Left lung (tissue), 10 donors: ENCODE measurements around the gene SUPT3H. TPM values are rescaled to one million over a fixed set of nuclear protein-coding genes. Genes with fewer than 3 reads are reported as not detected.

Experiments used
- ATAC-seq: fragments of 200-7000 bp; cut with Tn5 transposase; one replicate; pipeline ENCODE4 v1.9.1; 2020; ENCODE audit warnings: moderate library complexity
- DNase-seq, 4 donors: peaks; one replicate each; pipeline ENCODE4 v3.0.0-alpha.2; 2013 to 2020
- H3K27ac ChIP-seq, 2 donors: fragments of 200-600 bp; sonication (generic) in 1 of 2; one replicate each; pipeline versions ENCODE4 v1.5.0 to v1.8.0; 2020 to 2021
- H3K27me3 ChIP-seq, 2 donors: fragments of 200-600 bp; sonication (generic) in 1 of 2; one replicate each; pipeline versions ENCODE4 v1.5.0 to v1.8.0; 2020 to 2021
- H3K36me3 ChIP-seq, 2 donors: fragments of 200-600 bp; sonication (generic) in 1 of 2; one replicate each; pipeline versions ENCODE4 v1.5.0 to v1.8.0; 2020 to 2021
- H3K4me1 ChIP-seq, 2 donors: fragments of 200-600 bp; one replicate each; pipeline ENCODE4 v1.8.0; 2021
- H3K4me3 ChIP-seq, 2 donors: fragments of 200-600 bp; sonication (generic) in 1 of 2; one replicate each; pipeline versions ENCODE4 v1.5.0 to v1.8.0; 2020 to 2021; ENCODE audit warnings: mild to moderate bottlenecking in 1 of 2
- H3K9me3 ChIP-seq, 2 donors: fragments of 200-600 bp; sonication (generic) in 1 of 2; one replicate each; pipeline versions ENCODE4 v1.5.0 to v1.8.0; 2020 to 2021
- CTCF ChIP-seq, 2 donors: fragments of 200-600 bp; sonication (generic) in 1 of 2; IDR thresholded peaks; one replicate each; pipeline versions ENCODE4 v1.5.0 to v1.8.0; 2021; ENCODE audit warnings: antibody characterized with exemption in 2 of 2
- intact Hi-C, 2 donors: fragments of 100-400 bp; cut with DNase I; formaldehyde crosslinking; loops; one replicate each; pipeline versions ENCODE4 v1.11.2 to v1.14.2; 2022
- polyA plus RNA-seq, 6 donors: library from polyadenylated mRNA; unstranded; fragments of 120-200 nt; gene quantifications; one replicate each; pipeline ENCODE4 v1.2.1, GENCODE V29; 2013; ENCODE audit not compliant: insufficient read length in 6 of 6
- total RNA-seq, 2 donors: library from RNA; stranded (reverse); fragmentation: NEBNext Ultra II Directional; extraction: Animal tissue kit (Norgen Biotek cat#: 25700); gene quantifications; one replicate each; pipeline ENCODE4 v1.2.1, GENCODE V29; 2021
- donor health status: DM: no; HTN: yes; CAD: no.
- donor health status: DM: no; HTN: no; CAD: no.

The SUPT3H gene
- total and polyA plus RNA-seq, 8 donors = 4.7 to 33.0 (median 26.2) TPM

DNA sequence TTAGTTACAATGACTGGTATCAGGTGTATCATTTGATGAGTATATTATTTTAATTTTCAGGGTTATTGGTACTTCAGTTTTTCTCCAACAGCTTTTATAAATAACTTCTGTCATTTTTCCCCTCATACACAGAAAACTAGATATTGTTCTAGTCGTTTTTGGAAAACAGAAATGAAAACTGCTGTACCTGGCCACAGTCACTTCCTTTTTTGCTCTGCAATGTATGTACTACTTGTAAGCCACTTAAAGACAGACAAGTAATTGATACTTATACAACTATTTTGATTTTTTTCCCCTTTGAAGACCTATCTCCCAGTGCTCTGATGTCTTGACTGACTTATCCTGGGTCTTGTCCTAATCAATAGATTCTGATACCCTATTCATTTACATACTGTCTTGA lies 268.2 kb downstream of the SUPT3H start:
- Histone ChIP-seq H3K4me3 (no peak overlapping the region), H3K36me3 (no peaks in the 10 kb centered on the region), H3K27ac (no peak overlapping the region), H3K27me3 (no peaks in the 10 kb centered on the region), H3K9me3 (no peaks in the 10 kb centered on the region), H3K4me1 (no peaks in the 10 kb centered on the region)
- no peak for TF ChIP-seq CTCF (IDR thresholded peaks at IDR 0.05)
- ATAC-seq (no peak), DNase-seq (no peak)
- intact Hi-C loops = no loop called here

DNA sequence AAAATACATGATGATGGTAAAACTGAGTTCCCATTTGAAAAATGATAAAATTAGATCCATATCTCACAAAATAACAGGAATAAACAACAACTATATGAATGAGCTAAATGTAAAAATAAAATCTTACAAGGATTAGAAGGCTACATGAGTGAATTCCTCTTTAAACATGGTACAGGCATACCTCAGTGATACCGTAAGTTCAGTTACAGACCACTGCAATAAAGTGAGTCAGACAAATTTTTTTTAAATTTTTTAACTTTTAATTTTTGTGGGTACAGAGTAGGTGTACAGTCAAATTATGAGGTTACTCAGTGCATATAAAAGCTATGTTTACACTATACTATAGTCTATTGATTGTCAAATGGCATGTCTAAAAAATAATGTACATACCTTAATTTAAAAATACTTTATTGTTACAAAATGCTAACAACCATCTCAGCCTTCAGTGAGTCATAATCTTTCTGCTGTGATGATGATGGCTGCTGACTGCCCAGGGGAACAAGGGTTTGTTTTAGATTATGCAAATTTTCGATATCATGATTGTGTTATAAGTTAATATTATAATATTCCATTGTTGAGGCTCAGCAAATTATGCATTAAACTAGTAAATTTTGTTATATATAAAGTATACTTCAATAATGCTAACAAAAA lies 272.4 kb downstream of the SUPT3H start:
- no peaks in the 10 kb centered on the region for H3K9me3 ChIP-seq
- H3K36me3 ChIP-seq = no peaks in the 10 kb centered on the region
- no peaks in the 10 kb centered on the region for H3K4me1 ChIP-seq
- intact Hi-C loops = no loop called here
- no peaks in the 10 kb centered on the region for H3K27me3 ChIP-seq
- no peak for TF ChIP-seq CTCF (IDR thresholded peaks at IDR 0.05)
- no peak for ATAC-seq
- no peak overlapping the region for H3K27ac ChIP-seq
- no peak overlapping the region for H3K4me3 ChIP-seq
- DNase-seq = no peak

DNA sequence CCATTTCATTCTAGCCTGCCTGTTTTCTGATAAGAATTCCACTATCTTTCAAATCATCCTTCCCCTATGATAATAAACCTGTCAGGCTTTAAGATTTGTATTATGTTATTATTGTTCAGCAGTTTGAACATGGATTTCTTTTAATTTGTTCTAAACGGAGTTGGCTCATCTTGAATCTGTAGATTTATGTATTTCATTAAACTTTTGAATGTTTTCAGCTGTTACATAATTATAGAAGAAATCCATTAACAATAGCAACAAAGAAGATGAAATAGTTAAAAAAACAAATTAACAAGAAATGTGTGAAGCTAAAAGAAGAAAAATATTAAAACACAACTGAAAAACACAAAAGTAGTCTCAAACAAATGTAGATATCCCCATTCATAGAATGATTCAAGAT lies 273.3 kb downstream of the SUPT3H start:
- no peaks in the 10 kb centered on the region for H3K9me3 ChIP-seq
- H3K27ac ChIP-seq = no peak overlapping the region
- no peak for TF ChIP-seq CTCF (IDR thresholded peaks at IDR 0.05)
- H3K27me3 ChIP-seq = no peaks in the 10 kb centered on the region
- H3K4me1 ChIP-seq = no peaks in the 10 kb centered on the region
- DNase-seq (no peak), ATAC-seq (no peak)
- no peak overlapping the region for H3K4me3 ChIP-seq
- intact Hi-C loops = no loop called here
- H3K36me3 ChIP-seq = no peaks in the 10 kb centered on the region

GRCh38 chr6:45098256-45098655 lies 279.5 kb downstream of the SUPT3H start:
- no peak overlapping the region for H3K4me3 ChIP-seq
- TF ChIP-seq CTCF (IDR thresholded peaks at IDR 0.05) = no peak
- ATAC-seq (no peak), DNase-seq (no peak)
- H3K9me3 ChIP-seq = no peaks in the 10 kb centered on the region
- no peak overlapping the region for H3K27ac ChIP-seq
- no peaks in the 10 kb centered on the region for H3K27me3 ChIP-seq
- intact Hi-C loops = no loop called here
- H3K4me1 ChIP-seq = no peaks in the 10 kb centered on the region
- no peaks in the 10 kb centered on the region for H3K36me3 ChIP-seq

- intact Hi-C loops = no loop called here
- H3K4me1 ChIP-seq = no peaks in the 10 kb centered on the region
- no peaks in the 10 kb centered on the region for H3K36me3 ChIP-seq
- H3K27me3 ChIP-seq = no peaks in the 10 kb centered on the region
- H3K4me3 ChIP-seq = no peak overlapping the region
- TF ChIP-seq CTCF (IDR thresholded peaks at IDR 0.05) = no peak
- H3K27ac ChIP-seq = no peak overlapping the region
- no peaks in the 10 kb centered on the region for H3K9me3 ChIP-seq
- ATAC-seq (no peak), DNase-seq (no peak)
Measured at GRCh38 chr6:45094831-45095230, 282.9 kb downstream of the SUPT3H start.
